ENCODE results near the gene RFPL3. TPM values are rescaled to one million over a fixed set of nuclear protein-coding genes. Genes with fewer than 3 reads are reported as not detected.

Gene RFPL3
- total and polyA plus RNA-seq, 2 experiments from 2014 or later = not detected

DNA sequence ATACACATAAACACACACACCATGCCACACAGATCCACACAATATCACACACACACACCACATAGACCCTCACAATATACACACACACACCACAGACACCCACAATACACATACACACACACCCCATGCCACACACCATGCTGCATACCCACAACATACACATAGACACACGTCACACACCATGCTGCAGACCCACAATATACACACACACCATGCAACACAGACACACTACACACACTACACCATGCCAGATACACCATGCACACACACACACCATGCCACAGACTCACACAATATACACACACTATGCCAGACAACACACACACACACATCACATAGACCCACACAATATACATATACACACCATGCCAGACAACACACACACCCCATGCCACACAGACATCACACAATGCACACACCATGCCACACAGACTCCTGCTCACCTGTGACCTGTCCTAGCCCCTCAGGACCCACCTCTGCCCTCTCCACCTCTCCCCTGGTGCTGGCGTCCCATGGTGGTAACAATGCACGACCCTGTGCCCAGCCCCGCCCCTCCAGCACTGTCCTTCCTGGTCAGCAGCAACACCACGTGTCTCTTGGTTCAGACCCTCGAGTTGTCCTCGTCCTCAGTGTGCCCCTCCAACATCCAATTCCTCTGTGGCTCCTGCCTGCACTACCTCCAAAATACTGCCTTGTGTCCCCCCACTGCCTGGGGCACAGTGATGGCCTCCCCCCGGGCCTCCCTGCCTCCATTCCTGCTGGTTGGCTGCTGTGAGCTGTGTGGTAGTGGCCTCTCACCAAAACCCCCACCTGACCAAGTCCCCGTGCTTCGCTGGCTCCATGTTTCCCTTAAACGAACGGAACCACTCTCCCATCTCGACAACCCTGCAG lies 23.7 kb upstream of the RFPL3 start:
- Histone ChIP-seq H3K36me3 (replicated peaks; ENCODE audit: insufficient read depth, low read depth) (no peaks in the 10 kb centered on the region), H3K4me2 (no peak overlapping the region), H3K9me2 (replicated peaks; ENCODE audit: insufficient read depth) (no peaks in the 10 kb centered on the region), H4K20me1 (ENCODE audit: insufficient read depth, poor library complexity, severe bottlenecking) (no peaks in the 10 kb centered on the region), H3K4me3 (no peak overlapping the region), H3K79me2 (no peaks in the 10 kb centered on the region), H3K27me3 (peaks cover under 1% of the 10 kb centered on the region), H2AFZ (no peak overlapping the region), H3K4me1 (ENCODE audit: insufficient read depth) (no peaks in the 10 kb centered on the region), H3K9me3 (ENCODE audit: low read depth) (no peaks in the 10 kb centered on the region), H3K27ac (no peak overlapping the region)
- no peak for DNase-seq (ENCODE audit: low spot score)
- TF ChIP-seq EZH2 (IDR thresholded peaks at IDR 0.05; ENCODE audit: borderline replicate concordance) (no peak), EZH2phosphoT487 (IDR thresholded peaks at IDR 0.05; ENCODE audit: low read depth, severe bottlenecking, unreplicated experiment) (no peak)
- TF ChIP-seq, protein P1, sequence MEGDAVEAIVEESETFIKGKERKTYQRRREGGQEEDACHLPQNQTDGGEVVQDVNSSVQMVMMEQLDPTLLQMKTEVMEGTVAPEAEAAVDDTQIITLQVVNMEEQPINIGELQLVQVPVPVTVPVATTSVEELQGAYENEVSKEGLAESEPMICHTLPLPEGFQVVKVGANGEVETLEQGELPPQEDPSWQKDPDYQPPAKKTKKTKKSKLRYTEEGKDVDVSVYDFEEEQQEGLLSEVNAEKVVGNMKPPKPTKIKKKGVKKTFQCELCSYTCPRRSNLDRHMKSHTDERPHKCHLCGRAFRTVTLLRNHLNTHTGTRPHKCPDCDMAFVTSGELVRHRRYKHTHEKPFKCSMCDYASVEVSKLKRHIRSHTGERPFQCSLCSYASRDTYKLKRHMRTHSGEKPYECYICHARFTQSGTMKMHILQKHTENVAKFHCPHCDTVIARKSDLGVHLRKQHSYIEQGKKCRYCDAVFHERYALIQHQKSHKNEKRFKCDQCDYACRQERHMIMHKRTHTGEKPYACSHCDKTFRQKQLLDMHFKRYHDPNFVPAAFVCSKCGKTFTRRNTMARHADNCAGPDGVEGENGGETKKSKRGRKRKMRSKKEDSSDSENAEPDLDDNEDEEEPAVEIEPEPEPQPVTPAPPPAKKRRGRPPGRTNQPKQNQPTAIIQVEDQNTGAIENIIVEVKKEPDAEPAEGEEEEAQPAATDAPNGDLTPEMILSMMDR (IDR thresholded peaks at IDR 0.05; ENCODE audit: poor library complexity) = no peak
- 85% methylated on average over 13 of the region's 13 CpGs for WGBS (ENCODE audit: low lambda C conversion rate, missing lambda C conversion rate)

DNA sequence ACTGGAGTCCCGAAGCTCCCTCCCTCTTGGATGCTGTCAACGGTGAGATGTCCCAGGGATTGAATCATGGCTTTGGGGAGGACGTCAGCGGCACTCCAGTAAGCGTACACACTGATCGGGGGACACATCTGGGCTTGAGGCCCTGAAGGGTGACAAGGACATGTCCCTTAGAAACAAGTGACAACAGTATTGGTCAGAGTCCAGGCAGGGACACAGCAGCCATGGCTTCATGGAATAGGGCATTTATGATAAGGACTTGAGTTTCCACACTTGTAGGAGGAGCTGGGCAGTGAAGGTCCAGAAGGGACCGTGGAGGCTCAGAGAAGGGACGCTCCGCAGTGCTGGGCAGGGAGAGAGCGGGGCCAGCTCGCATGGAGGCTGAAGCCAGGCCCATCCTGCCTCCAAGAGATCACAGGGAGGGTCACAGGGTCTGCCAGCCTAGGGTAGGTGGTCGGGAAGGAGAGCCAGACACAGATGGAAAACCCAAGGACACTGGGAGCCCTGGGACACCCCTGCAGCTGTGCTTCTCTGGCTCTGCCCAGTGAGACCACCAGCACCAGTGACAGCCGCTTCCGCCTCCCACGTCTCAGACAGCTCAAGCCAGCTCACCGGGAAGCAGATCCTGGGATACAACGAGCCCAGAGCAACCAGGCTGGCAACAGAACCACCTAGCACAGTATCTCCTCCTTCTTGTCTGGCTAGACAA lies 22.9 kb upstream of the RFPL3 start:
- TF ChIP-seq EZH2phosphoT487 (IDR thresholded peaks at IDR 0.05; ENCODE audit: low read depth, severe bottlenecking, unreplicated experiment) (no peak), EZH2 (IDR thresholded peaks at IDR 0.05; ENCODE audit: borderline replicate concordance) (no peak)
- TF ChIP-seq, protein P1 (IDR thresholded peaks at IDR 0.05; ENCODE audit: poor library complexity) = no peak
- Histone ChIP-seq H2AFZ (no peak overlapping the region), H3K27ac (no peak overlapping the region), H3K9me3 (ENCODE audit: low read depth) (no peaks in the 10 kb centered on the region), H3K36me3 (replicated peaks; ENCODE audit: insufficient read depth, low read depth) (no peaks in the 10 kb centered on the region), H3K4me3 (no peak overlapping the region), H3K4me2 (no peak overlapping the region), H3K4me1 (ENCODE audit: insufficient read depth) (no peaks in the 10 kb centered on the region), H3K27me3 (peaks cover 5% of the 10 kb centered on the region), H3K9me2 (replicated peaks; ENCODE audit: insufficient read depth) (no peaks in the 10 kb centered on the region), H4K20me1 (ENCODE audit: insufficient read depth, poor library complexity, severe bottlenecking) (no peaks in the 10 kb centered on the region), H3K79me2 (no peaks in the 10 kb centered on the region)
- DNase-seq (ENCODE audit: low spot score) = no peak
- WGBS (ENCODE audit: low lambda C conversion rate, missing lambda C conversion rate) = 85% methylated on average over 17 of the region's 17 CpGs

DNA sequence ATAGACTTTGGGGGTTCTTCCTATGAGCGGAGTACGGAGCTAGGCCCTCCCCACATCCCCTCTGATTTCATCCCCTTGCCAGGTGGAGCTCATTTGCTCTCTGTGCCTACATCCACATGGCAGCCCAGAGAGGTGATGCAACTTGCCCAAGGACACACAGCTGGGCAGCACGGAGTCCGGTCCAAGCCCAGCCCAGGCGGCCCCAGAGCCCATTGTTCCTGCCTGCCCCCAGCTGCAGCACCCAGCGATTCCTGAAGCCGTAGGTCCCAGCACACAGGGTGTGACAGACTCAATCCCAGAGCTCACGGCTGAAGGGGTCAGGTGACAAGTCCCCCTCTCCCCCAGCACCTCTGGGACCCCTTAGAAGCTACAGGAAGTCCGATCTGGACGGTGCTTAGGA lies 22.2 kb upstream of the RFPL3 start:
- no peaks in the 10 kb centered on the region for H3K36me3 ChIP-seq (replicated peaks; ENCODE audit: insufficient read depth, low read depth)
- peaks cover 5% of the 10 kb centered on the region for H3K27me3 ChIP-seq
- DNase-seq (ENCODE audit: low spot score) = no peak
- H3K4me2 ChIP-seq = no peak overlapping the region
- no peak overlapping the region for H3K27ac ChIP-seq
- 96% methylated on average over 10 of the region's 10 CpGs for WGBS (ENCODE audit: low lambda C conversion rate, missing lambda C conversion rate)
- no peak overlapping the region for H3K4me3 ChIP-seq
- H2AFZ ChIP-seq = no peak overlapping the region
- H3K9me3 ChIP-seq (ENCODE audit: low read depth) = no peaks in the 10 kb centered on the region
- TF ChIP-seq, protein P1 (IDR thresholded peaks at IDR 0.05; ENCODE audit: poor library complexity) = no peak
- TF ChIP-seq EZH2 (IDR thresholded peaks at IDR 0.05; ENCODE audit: borderline replicate concordance) (no peak), EZH2phosphoT487 (IDR thresholded peaks at IDR 0.05; ENCODE audit: low read depth, severe bottlenecking, unreplicated experiment) (no peak)
- H3K9me2 ChIP-seq (replicated peaks; ENCODE audit: insufficient read depth) = no peaks in the 10 kb centered on the region
- H3K4me1 ChIP-seq (ENCODE audit: insufficient read depth) = no peaks in the 10 kb centered on the region
- H3K79me2 ChIP-seq = no peaks in the 10 kb centered on the region
- H4K20me1 ChIP-seq (ENCODE audit: insufficient read depth, poor library complexity, severe bottlenecking) = no peaks in the 10 kb centered on the region
